ENCODE measurements around the gene NSD1.
A peak's percentile ranks its signal among the peaks of the same experiment; 100 is the strongest.
"Not testable (repeated sequence)": the region's sequence is repeated elsewhere in the genome, so short reads cannot be mapped to it uniquely, and the experiment has no call there.

Gene NSD1

DNA sequence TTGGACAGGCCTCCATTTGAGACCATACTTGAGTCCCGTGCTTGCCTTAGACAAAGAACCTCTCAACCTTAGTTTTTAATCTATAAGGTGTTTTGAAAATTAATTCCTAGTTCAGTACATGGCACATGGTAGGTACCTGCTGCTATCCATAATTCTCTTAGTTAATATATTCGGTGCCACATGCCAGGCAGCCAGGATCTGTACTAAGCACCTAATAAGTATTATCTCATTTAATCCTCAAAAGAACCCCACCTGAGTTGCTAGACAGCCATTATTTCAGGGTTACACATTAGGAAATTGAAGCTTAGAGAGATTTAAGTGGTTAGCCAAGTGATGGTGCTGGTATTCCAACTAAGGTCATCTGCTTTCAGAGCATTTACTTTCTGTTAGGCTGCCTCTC is 29.9 kb downstream of the NSD1 start:
- no peak for DNase-seq (ENCODE audit: low spot score)
- no peak for FAIRE-seq

DNA sequence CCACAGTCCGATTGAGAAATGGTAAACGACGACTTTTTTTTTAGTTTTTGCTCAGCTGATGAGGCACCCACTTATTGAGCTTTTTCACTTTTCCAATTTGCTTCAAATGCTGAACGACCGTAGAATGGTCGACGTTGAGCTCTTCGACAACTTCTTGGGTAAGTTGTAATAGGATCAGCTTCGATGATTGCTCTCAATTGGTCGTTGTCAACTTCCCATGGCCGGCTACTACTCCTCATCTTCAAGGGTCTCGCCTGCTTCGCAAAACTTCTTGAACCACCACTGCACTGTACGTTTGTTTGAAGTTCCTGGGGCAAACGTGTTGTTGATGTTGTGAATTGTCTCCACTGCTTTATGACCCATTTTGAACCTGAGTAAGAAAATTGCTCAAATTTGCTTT is 35.7 kb downstream of the NSD1 start:
- FAIRE-seq = no peak
- no peak for DNase-seq (ENCODE audit: low spot score)

DNA sequence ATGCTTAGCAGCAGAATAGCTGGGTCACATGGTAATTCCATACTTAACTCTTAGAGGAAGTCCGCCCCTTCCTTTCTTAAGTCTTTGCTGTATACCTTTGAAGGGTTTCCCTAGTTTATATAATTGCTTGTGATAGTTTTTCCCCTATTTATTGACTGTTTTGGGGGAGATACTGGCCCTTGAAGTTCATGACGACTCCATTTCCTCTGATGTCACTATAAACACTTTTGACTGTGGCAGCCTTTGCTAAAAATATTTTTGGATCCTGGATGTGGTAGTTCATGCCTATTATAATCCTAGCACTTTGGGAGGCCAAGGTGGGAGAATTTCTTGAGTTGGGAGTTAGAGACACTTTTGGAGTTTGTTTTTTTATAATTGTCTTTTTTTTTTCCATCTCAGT is 38.4 kb downstream of the NSD1 start:
- FAIRE-seq (no peak), DNase-seq (ENCODE audit: low spot score) (no peak)

DNA sequence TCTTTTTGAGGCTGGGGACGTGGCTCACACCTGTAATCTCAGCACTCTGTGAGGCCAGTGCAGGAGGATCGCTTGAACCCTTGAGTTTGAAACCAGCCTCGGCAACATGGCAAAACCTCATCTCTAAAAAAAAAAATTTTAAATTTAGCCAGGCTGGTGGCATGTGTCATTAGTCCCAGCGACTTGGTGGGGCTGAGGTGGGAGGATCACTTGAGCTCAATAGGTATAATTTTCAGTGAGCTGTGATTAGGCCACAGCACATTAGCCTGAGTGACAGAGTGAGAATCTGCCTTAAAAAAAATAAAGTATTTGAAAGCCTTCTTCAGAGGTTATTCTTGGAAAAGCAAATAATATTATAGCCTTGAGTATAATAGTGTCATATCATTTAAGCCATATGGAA is 41.8 kb downstream of the NSD1 start:
- FAIRE-seq (no peak), DNase-seq (ENCODE audit: low spot score) (no peak)

DNA sequence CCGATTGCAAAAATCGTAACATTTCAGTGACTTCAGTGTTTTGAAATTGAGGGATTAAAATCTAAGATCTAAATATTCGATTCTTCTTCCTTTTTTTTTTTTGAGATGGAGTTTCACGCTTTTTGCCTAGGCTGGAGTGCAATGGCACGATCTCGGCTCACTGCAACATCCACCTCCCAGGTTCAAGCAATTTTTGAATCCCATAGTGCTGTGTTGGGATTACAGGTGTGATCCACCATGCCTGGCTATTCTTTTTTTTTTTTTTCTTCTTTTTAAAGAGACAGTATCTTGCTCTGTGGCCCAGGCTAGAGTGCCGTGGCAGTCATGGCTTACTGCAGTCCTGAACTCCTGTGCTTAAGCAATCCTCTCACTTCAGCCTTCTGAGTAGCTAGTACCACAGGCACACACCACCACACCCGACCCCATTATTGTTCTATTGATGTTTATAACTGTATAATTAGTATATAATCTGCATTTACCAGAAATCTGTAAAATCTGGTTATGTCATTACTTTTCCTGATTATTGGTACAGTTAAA is 42.7 kb downstream of the NSD1 start:
- FAIRE-seq (no peak), DNase-seq (ENCODE audit: low spot score) (no peak)

DNA sequence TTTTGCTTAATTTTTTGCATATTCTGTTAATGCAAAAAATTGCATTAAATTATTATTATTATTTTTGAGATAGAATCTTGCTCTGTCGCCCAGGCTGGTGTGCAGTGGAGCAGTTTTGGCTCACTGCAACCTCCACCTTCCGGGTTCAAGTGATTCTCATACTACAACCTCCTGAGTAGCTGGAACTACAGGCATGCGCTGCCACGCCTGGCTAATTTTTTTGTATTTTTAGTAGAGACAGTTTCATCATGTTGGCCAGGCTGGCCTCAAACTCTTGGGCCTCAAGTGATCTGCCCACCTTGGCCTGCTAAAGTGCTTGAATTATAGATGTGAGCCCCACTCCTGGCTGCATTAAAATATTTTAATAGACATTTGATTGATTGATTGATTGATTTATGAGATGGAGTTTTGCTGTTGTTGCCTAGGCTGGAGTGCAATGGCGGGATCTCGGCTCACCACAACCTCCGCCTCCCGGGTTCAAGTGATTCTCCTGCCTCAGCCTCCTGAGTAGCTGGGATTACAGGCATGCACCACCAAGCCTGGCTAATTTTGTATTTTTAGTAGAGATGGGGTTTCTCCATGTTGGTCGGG is 44.4 kb downstream of the NSD1 start:
- not testable (repeated sequence) for FAIRE-seq; DNase-seq (ENCODE audit: low spot score)

DNA sequence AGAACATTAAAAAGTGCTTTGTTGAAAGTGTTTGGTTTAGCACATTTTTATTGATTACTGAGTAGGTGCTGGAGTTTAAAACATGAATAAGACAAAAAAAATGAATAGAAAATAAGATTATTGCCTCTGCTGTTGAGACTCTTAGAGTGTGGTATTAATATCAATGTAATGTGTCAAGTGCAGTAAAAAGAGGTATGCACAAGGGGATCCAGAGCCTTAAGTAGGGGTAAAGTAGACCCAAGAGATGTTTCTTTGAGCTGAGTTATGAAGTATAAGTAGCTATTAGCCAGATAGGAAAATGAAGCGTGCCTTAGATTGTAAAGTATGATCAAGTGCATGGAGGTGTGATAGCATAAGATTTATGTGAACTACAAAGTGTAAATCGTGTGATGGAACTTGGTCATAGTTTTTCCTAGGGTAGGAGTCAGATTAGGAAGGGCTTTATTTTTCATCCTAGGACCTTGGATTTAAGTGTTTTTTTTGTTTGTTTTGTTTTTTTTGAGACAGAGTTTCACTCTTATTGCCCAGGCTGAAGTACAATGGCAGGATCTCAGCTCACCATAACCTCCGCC is 45.2 kb downstream of the NSD1 start:
- FAIRE-seq (no peak), DNase-seq (ENCODE audit: low spot score) (no peak)

DNA sequence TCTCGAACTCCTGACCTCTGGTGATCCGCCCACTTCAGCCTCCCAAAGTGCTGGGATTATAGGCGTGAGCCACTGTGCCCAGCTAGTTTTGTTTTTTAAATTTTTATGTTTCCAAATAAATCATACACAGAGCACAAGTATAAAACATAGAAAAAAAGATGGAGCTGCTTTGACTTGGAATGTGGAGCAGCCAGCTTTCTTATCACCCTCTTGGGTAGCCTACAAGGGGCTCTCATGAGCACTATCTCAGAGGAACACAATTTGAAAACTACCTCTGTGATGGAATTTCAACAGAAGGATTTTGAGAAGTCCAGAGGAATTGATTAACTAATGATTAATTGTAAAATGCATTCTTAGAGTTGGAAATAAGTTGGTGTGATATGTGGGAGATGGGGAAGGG is 45.9 kb downstream of the NSD1 start:
- FAIRE-seq (no peak), DNase-seq (ENCODE audit: low spot score) (no peak)

DNA sequence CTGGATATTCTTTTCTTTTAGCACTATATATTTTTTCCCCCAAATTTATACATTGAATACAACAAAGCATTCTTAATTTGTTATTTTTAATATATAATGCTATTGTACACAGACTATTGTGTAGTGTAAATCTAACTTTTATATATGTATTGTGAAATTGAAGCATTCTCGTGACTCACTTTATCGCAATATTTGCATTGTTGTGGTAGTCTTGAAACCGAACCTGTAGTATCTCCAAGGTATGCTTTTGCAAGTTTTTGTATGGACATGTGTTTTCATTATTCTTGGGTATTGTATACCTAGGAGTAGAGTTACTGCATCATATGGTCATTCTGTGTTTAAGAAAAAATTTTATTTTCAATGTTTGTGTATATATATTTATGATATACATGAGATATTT is 49.6 kb downstream of the NSD1 start:
- DNase-seq (ENCODE audit: low spot score) = no peak
- no peak for FAIRE-seq

DNA sequence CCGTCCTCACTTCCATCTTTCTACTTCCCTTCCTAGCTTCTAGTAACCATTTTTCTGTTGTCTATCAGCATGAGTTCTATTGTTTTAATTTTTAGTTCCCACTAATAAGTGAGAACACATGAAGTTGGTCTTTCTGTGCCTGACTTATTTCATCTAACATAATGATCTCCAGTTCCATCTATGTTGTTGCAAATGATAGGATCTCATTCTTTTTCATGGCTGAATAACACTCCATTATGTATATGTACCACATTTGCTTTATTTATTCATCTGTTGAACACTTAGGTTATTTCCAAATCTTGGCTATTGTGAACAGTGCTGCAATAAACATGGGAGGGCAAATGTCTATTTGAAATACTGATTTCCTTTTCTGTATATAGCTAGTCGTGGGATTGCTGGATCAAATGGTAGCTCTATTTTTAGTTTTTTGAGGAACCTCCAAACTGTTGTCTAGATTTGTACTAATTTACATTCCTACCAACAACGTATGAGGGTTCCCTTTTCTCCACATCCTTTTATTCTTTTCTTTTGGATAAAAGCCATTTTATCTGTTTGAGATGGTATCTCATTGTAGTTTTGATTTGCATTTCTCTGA is 50.3 kb downstream of the NSD1 start:
- no peak for DNase-seq (ENCODE audit: low spot score)
- no peak for FAIRE-seq

DNA sequence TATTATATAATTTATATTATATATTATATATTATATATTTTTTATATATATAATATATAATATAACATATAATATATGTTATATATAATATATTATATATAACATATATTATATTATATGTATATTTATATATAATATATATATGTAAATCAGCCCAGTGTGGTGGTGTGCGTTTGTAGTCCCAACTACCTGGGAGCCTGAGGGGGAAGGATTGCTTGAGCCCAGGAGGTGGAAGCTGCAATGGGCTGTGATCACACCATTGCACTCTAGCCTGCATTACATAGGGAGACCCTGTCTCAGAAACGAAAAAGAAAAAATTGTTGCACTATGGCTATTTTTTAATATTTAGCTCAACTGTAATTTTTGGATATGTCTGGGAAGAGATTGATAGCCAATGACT is 52.4 kb downstream of the NSD1 start:
- DNase-seq (ENCODE audit: low spot score) = no peak
- no peak for FAIRE-seq

DNA sequence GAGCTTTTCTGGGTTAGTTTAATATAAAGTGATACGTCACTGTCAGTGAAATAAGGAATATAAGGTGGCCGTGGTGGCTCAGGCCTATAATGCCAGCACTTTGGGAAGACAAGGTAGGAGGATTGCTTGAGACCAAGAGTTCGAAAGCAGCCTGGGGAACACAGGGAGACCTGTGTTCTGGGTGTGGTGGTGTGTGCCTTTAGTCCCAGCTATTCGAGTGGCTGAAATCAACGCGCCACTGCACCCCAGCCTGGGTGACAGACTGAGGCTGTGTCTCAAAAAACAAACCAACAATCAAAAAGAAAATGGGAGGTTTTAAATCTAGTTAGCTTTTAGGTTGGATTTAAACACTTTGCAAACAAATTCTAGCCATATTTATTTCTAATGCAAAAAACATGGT is 53.1 kb downstream of the NSD1 start:
- no peak for DNase-seq (ENCODE audit: low spot score)
- no peak for FAIRE-seq

DNA sequence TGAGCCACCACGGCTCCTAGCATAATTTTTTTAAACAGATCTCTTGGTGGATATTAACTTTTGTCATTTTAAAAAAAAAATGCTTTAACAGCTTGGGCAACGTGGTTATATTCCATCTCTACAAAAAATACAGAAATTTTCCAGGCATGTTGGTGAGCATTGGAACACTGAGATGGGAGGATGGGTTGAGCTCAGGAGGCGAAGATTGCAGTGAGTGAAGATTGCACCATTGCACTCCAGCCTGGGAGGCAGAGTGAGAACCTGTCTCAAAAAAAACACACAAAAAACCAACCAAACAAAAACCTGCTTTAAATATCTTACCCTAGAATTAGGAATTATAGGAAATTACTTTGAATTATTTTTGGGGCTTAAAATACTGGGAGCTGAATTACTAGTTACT is 55.2 kb downstream of the NSD1 start:
- FAIRE-seq = no peak
- no peak for DNase-seq (ENCODE audit: low spot score)

DNA sequence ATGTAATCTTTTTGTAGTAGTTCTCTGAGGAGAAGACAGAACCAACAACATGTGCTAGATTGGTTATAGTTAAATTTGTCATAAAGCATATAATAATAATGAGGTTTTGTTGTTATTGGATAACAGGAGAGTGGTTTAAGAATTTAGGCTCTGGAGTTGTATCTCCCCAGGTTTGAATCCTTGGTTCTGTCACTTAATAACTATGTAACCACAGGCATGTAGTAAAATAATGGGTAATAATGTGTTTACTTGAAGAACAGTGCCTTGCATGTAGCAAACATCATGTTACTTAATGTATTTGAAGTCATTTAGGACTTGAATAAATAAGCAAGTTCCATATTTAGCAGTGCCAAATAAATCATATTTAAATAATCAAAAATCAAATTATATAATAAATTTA is 55.8 kb downstream of the NSD1 start:
- DNase-seq (ENCODE audit: low spot score) (no peak), FAIRE-seq (no peak)

DNA sequence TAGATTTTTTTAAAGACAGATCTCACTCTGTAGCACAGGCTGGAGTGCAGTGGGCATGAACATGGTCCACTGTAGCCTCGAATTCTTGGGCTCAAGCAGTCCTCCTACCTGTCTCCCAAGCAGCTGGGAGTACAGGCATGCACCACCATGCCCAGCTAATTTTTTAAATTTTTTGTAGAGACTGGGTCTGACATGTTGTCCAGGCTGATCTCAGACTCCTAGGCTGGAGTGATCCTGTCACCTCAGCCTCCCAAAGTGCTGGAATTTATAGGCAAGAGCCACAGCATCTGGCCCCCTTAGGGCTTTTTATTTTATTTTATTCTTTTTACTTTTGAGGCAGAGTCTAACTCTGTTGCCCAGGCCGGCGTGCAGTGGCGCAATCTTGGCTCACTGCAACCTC is 56.4 kb downstream of the NSD1 start:
- FAIRE-seq (no peak), DNase-seq (ENCODE audit: low spot score) (no peak)

DNA sequence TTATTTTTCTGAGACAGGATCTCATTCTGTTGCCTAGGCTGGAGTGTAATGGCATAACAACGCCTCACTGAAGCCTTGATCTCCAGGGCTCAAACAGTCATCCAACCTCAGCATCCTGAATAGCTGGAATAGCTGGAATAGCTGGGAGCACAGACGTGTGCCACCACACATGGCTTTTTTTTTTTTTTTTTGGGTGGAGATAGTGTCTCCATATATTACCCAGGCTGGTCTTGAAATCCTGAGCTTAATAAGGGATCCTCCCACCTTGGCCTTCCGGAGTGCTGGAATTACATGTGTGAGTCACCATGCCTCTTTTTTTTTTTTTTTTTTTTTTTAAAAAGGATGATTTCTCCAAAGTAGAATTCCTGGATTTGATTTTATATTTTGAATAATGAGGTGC is 60.7 kb downstream of the NSD1 start:
- peak; percentile 70 for DNase-seq (ENCODE audit: low spot score)
- FAIRE-seq = peak; percentile 5

DNA sequence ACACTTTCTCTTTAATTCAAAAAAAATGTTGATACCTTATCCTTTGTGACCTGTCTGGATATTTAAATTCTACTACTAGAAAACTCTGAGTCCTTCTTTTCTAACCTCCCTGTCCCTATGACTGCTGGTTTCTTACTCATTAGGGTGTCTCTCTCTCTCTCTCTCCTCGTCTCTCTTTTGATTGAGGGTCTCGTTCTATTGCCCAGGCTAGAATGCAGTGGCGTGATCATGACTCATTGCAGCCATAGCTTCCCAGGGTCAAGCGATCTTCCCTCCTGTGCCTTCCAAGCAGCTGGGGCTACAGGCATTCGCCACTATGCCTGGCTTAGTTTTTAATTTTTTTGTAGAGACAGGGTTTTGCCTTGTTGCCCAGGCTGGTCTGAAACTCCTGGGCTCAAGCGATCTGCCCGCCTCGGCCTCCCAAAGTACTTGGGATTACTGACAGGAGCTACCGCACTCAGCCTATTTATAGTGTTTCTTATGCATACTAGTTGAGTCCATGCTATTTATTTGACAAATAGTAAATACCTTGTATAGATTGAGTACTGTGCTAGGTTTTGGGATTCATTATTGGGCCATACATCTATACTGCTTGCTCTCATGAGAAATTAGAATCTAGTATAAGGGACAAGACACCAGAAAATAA is 61.9 kb downstream of the NSD1 start:
- no peak for FAIRE-seq
- peak; percentile 4 for DNase-seq (ENCODE audit: low spot score)

DNA sequence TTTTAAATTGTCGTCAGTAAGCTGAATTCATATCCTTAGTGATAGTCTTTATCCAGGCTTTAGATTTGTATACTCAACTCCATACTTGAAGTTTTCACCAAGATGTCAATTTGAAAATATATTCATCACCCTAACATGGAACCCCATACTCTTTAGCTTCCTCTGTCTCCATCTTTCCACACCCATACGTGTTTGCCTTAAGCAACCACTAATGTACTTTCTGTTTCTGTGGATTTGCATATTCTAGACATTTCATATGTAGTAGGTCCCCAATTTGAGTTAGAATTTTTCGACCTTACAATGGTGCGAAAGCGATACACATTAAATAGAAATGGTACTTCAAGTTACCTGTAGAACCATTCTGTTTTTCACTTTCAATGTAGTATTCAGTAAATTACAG is 65.2 kb downstream of the NSD1 start:
- no peak for FAIRE-seq

DNA sequence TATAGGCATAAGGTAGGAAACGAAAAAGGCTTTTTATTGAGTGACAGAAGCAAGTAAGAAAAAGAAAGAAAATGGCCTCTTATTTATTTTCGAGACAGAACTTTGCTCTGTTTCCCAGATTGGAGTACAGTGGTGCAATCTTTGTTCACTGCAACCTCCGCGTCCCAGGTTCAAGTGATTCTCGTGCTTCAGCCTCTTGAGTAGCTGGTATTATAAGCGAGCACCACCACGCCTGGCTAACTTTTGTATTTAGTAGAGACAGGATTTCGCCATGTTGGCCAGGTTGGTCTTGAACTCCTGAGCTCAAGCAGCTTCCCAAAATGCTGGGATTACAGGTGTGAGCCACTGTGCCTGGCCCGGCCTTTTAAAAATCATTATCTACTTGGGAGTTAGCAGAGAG is 70.7 kb downstream of the NSD1 start:
- DNase-seq (ENCODE audit: low spot score) = no peak
- no peak for FAIRE-seq

More for the DNA sequence above, 65.2 kb downstream of the NSD1 start:
- no peak for DNase-seq (ENCODE audit: low spot score)

DNA sequence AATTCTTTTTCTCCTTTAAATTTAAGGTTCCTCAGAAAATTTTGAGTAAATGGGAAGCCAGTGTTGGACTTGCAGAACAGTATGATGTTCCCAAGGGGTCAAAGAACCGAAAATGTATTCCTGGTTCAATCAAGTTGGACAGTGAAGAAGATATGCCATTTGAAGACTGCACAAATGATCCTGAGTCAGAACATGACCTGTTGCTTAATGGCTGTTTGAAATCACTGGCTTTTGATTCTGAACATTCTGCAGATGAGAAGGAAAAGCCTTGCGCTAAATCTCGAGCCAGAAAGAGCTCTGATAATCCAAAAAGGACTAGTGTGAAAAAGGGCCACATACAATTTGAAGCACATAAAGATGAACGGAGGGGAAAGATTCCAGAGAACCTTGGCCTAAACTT is 76.0 kb downstream of the NSD1 start:
- no peak for DNase-seq (ENCODE audit: low spot score)
- no peak for FAIRE-seq

DNA sequence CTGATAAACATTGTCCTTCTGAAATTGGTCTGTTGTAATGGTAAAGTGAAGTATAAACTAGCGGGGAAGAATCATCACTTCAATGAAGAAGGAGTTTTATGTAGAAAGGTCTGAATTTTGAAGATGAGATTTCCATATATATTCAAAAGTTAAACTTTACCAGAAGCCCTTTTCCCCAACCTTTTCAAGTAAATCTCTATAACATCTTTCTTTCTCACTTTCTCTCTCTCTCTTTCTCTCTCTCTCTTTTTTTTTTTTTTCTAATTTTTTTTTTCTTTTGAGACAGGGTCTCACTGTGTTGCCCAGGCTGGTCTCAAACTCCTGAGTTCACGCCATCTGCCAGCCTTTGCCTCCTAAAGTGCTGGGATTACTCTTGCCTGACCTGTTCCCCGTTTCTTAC is 78.7 kb downstream of the NSD1 start:
- DNase-seq (ENCODE audit: low spot score) = no peak
- FAIRE-seq = no peak

DNA sequence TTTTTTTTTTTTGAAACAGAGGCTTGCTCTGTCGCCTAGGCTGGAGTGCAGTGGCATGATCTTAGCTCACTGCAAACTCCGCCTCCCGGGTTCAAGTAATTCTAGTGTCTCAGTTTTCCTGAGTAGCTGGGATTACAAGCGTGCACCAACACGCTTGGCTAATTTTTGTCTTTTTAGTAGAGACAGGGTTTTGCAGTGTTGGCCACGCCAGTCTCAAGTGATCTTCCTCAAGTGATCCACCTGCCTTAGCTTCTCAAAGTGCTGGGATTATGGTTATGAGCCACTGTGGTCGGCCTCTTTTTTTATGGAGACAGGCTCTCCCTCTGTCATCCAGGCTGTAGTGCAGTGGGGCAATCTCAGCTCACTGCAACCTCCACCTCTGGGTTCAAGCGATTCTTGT is 87.0 kb downstream of the NSD1 start:
- no peak for FAIRE-seq
- DNase-seq (ENCODE audit: low spot score) = no peak

DNA sequence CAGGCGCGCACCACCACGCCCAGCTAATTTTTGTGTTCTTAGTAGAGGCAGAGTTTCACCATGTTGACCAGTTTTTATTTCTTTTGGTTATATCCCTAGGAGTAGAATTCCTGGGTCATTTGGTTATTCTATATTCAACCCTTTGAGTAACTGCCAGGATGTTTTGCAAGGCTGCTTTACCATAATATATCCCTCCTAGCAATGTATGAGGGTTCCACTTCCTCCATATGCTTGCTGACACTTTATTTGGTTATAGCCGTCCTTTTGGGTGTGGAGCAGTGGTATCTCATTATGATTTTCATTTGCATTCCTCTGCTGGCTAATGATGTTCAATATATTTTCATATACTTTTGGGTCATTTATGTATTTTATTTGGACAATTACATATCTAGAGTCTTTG is 88.7 kb downstream of the NSD1 start:
- FAIRE-seq (no peak), DNase-seq (ENCODE audit: low spot score) (no peak)

Measured in urothelium cell line (cell line).